GM23338 (cell line): ENCODE measurements around the gene FAM120A. TPM values are rescaled to one million over a fixed set of nuclear protein-coding genes. Genes with fewer than 3 reads are reported as not detected.

Source experiments
- ATAC-seq: fragments of 200-7000 bp; cut with Tn5 transposase; 3 replicates; pipeline ENCODE4 v1.9.1; 2020
- DNase-seq: peaks from one replicate; pipeline ENCODE4 v3.0.0-alpha.2; 2015; ENCODE audit warnings: low spot score
- H2AFZ ChIP-seq: fragments of 200-600 bp; sonication (generic); 2 replicates; pipeline ENCODE4 v1.8.0; 2016; ENCODE audit warnings: antibody characterized with exemption, mild to moderate bottlenecking, moderate library complexity
- H3F3A ChIP-seq: fragments of 200-600 bp; sonication (generic); replicated peaks from 2 replicates; pipeline ENCODE4 v1.8.0; 2017; ENCODE audit warnings: antibody characterized with exemption, mixed run types, low read depth
- H3K27ac ChIP-seq: fragments of 200-600 bp; sonication (generic); 2 replicates; pipeline ENCODE4 v1.6.1; 2016; ENCODE audit warnings: low read depth
- H3K27me3 ChIP-seq: fragments of 200-600 bp; sonication (generic); 2 replicates; pipeline ENCODE4 v1.8.0; 2016; ENCODE audit warnings: mild to moderate bottlenecking, mixed run types, moderate library complexity; ENCODE audit not compliant: insufficient read depth
- H3K36me3 ChIP-seq: fragments of 200-600 bp; sonication (generic); 2 replicates; pipeline ENCODE4 v1.8.0; 2016; ENCODE audit warnings: mild to moderate bottlenecking; ENCODE audit not compliant: insufficient read depth
- H3K4me1 ChIP-seq: fragments of 200-600 bp; sonication (generic); 2 replicates; pipeline ENCODE4 v1.8.0; 2016; ENCODE audit warnings: mild to moderate bottlenecking, moderate library complexity; ENCODE audit not compliant: insufficient read depth
- H3K4me2 ChIP-seq: fragments of 200-600 bp; sonication (generic); 2 replicates; pipeline ENCODE4 v1.7.1; 2017; ENCODE audit warnings: mixed run types
- H3K4me3 ChIP-seq: fragments of 200-600 bp; sonication (generic); 2 replicates; pipeline ENCODE4 v1.6.1; 2016; ENCODE audit warnings: mixed run types
- H3K79me2 ChIP-seq: fragments of 200-600 bp; sonication (generic); replicated peaks from 2 replicates; pipeline ENCODE4 v1.8.0; 2017; ENCODE audit warnings: mild to moderate bottlenecking; ENCODE audit not compliant: insufficient read depth
- H3K9me2 ChIP-seq: fragments of 200-600 bp; sonication (generic); 2 replicates; pipeline ENCODE4 v1.8.0; 2017; ENCODE audit not compliant: insufficient read depth
- H4K20me1 ChIP-seq: fragments of 200-600 bp; sonication (generic); replicated peaks from 2 replicates; pipeline ENCODE4 v1.8.0; 2017; ENCODE audit warnings: mild to moderate bottlenecking; ENCODE audit not compliant: insufficient read depth
- H3K27ac Mint-ChIP-seq: 2 replicates; pipeline ENCODE4 v1.8.0; 2020; ENCODE audit warnings: inconsistent platforms, mild to moderate bottlenecking, moderate library complexity, mixed read lengths
- H3K27me3 Mint-ChIP-seq: 3 replicates; pipeline ENCODE4 v1.8.0; 2022; ENCODE audit warnings: low read depth, mild to moderate bottlenecking, moderate library complexity, mixed read lengths, inconsistent platforms; ENCODE audit not compliant: insufficient read depth, poor library complexity
- H3K36me3 Mint-ChIP-seq: 3 replicates; pipeline ENCODE4 v1.8.0; 2021; ENCODE audit warnings: low read depth, mild to moderate bottlenecking, inconsistent platforms, moderate library complexity, mixed read lengths
- H3K4me1 Mint-ChIP-seq: 3 replicates; pipeline ENCODE4 v1.8.0; 2020; ENCODE audit warnings: mild to moderate bottlenecking, inconsistent platforms, mixed read lengths
- H3K4me3 Mint-ChIP-seq: 3 replicates; pipeline ENCODE4 v1.8.0; 2021; ENCODE audit warnings: moderate library complexity, mild to moderate bottlenecking, inconsistent platforms, mixed read lengths
- H3K9me3 Mint-ChIP-seq: 3 replicates; pipeline ENCODE4 v1.8.0; 2020; ENCODE audit warnings: moderate library complexity, mild to moderate bottlenecking, inconsistent platforms, mixed read lengths
- CREB1 ChIP-seq: fragments of 250-450 bp; sonication (Bioruptor Pico); IDR thresholded peaks from 2 replicates; pipeline ENCODE4 v1.5.0; 2020; ENCODE audit warnings: low read depth, mild to moderate bottlenecking, moderate library complexity
- CTCF ChIP-seq, 2 experiments: fragments of 200-600 bp in 1 of 2; sonication (generic) in 1 of 2; conservative IDR thresholded peaks; 2 replicates each; pipeline versions ENCODE4 v1.5.1 to v1.6.1; 2016 to 2017; ENCODE audit warnings: antibody characterized with exemption in 2 of 2, low read depth in 2 of 2, mild to moderate bottlenecking in 2 of 2, moderate library complexity in 1 of 2
- ETS1 ChIP-seq: IDR thresholded peaks from 2 replicates; pipeline ENCODE4 v1.6.1; 2016; ENCODE audit warnings: antibody characterized with exemption
- EZH2 ChIP-seq: fragments of 200-600 bp; sonication (generic); IDR thresholded peaks from one replicate; pipeline ENCODE4 v1.8.0; 2017; ENCODE audit warnings: antibody characterized with exemption, mild to moderate bottlenecking, low read depth; ENCODE audit not compliant: unreplicated experiment
- EZH2phosphoT487 ChIP-seq: fragments of 200-600 bp; sonication (generic); IDR thresholded peaks from one replicate; pipeline ENCODE4 v1.8.1; 2018; ENCODE audit warnings: antibody characterized with exemption; ENCODE audit not compliant: unreplicated experiment
- JUNB ChIP-seq: IDR thresholded peaks from one replicate; pipeline ENCODE4 v1.6.1; 2016; ENCODE audit warnings: antibody characterized with exemption; ENCODE audit not compliant: unreplicated experiment
- NANOG ChIP-seq: IDR thresholded peaks from 2 replicates; pipeline ENCODE4 v1.6.1; 2016; ENCODE audit warnings: antibody characterized with exemption, borderline replicate concordance
- POLR2AphosphoS5 ChIP-seq: IDR thresholded peaks from 2 replicates; pipeline ENCODE4 v1.6.1; 2016; ENCODE audit warnings: antibody characterized with exemption, low read depth
- REST ChIP-seq: IDR thresholded peaks from one replicate; pipeline ENCODE4 v1.6.1; 2018; ENCODE audit warnings: antibody characterized with exemption; ENCODE audit not compliant: unreplicated experiment
- STAT1 ChIP-seq: IDR thresholded peaks from one replicate; pipeline ENCODE4 v1.6.1; 2016; ENCODE audit warnings: antibody characterized with exemption; ENCODE audit not compliant: unreplicated experiment
- ZNF114 ChIP-seq: fragments of 250-450 bp; sonication (Bioruptor Pico); IDR thresholded peaks from 2 replicates; pipeline ENCODE4 v1.5.0; 2020; ENCODE audit warnings: mild to moderate bottlenecking, moderate library complexity
- ZNF331 ChIP-seq: fragments of 250-450 bp; sonication (Bioruptor Pico); IDR thresholded peaks from 2 replicates; pipeline ENCODE4 v1.5.0; 2020; ENCODE audit warnings: low read depth, mild to moderate bottlenecking, moderate library complexity
- ZNF462 ChIP-seq: fragments of 250-450 bp; sonication (Bioruptor Pico); IDR thresholded peaks from 2 replicates; pipeline ENCODE4 v1.5.0; 2020; ENCODE audit warnings: mild to moderate bottlenecking, moderate library complexity
- polyA plus RNA-seq: library from polyadenylated mRNA; unstranded; fragments of >200 nt; fragmentation: Nextera tagmentation; extraction: Ambion mirVana; gene quantifications from 2 replicates; pipeline ENCODE4 v1.2.1, GENCODE V29; 2016
- total RNA-seq: library from RNA; depleted of rRNA; stranded (reverse); fragments of >200 nt; shearing (Covaris generic); gene quantifications from 2 replicates; pipeline ENCODE4 v1.2.3, GENCODE V29; 2014

Gene FAM120A
- total and polyA plus RNA-seq, 2 experiments from 2014 or later: 28.2 to 52.5 TPM

GRCh38 chr9:93536167-93536566 is 84.7 kb downstream of the FAM120A start:
- Histone ChIP-seq H3K9me2 (0 out of 2 replicates have a peak, but pooled peaks cover 7% of the 10 kb centered on the region), H3K4me2 (no peak overlapping the region), H3K36me3 (peaks cover 25% of the 10 kb centered on the region), H3K27me3 (no peaks in the 10 kb centered on the region), H3F3A (no peaks in the 10 kb centered on the region), H2AFZ (no peak overlapping the region), H3K4me1 (no peaks in the 10 kb centered on the region), H3K4me3 (no peak overlapping the region), H3K27ac (no peak overlapping the region), H4K20me1 (peaks cover 10% of the 10 kb centered on the region), H3K79me2 (peaks cover 23% of the 10 kb centered on the region)
- TF ChIP-seq ZNF114 (CRISPR knock-in tag): no peak
- TF ChIP-seq REST: no peak
- no peak for TF ChIP-seq POLR2AphosphoS5
- no peak for TF ChIP-seq CTCF (conservative IDR thresholded peaks at IDR 0.05; ENCODE audit: low read depth in 2 of 2)
- TF ChIP-seq JUNB: no peak
- TF ChIP-seq NANOG: no peak
- no peak for TF ChIP-seq EZH2phosphoT487
- no peak for TF ChIP-seq ZNF462 (CRISPR knock-in tag)
- no peak for TF ChIP-seq ETS1
- no peak for TF ChIP-seq STAT1
- TF ChIP-seq CREB1: no peak
- no peak for TF ChIP-seq EZH2
- no peak for TF ChIP-seq ZNF331 (CRISPR knock-in tag)
- H3K4me3 Mint-ChIP-seq: no peak overlapping the region
- DNase-seq: no peak
- H3K27ac Mint-ChIP-seq: no peak overlapping the region
- peaks cover 5% of the 10 kb centered on the region; the same call in 2 of the 3 replicates for H3K4me1 Mint-ChIP-seq
- no peaks in the 10 kb centered on the region for H3K9me3 Mint-ChIP-seq
- ATAC-seq: no peak
- H3K36me3 Mint-ChIP-seq: peaks cover 40% of the 10 kb centered on the region
- H3K27me3 Mint-ChIP-seq: peaks cover 9% of the 10 kb centered on the region
